ENCODE measurements around the gene GAS7. TPM values are rescaled to one million over a fixed set of nuclear protein-coding genes. Genes with fewer than 3 reads are reported as not detected.

The GAS7 gene
- total RNA-seq, result 1 to 10 TPM in 1 of 3 donors, under 1 TPM in 2; 0.30 to 1.6 (median 0.82) TPM

DNA sequence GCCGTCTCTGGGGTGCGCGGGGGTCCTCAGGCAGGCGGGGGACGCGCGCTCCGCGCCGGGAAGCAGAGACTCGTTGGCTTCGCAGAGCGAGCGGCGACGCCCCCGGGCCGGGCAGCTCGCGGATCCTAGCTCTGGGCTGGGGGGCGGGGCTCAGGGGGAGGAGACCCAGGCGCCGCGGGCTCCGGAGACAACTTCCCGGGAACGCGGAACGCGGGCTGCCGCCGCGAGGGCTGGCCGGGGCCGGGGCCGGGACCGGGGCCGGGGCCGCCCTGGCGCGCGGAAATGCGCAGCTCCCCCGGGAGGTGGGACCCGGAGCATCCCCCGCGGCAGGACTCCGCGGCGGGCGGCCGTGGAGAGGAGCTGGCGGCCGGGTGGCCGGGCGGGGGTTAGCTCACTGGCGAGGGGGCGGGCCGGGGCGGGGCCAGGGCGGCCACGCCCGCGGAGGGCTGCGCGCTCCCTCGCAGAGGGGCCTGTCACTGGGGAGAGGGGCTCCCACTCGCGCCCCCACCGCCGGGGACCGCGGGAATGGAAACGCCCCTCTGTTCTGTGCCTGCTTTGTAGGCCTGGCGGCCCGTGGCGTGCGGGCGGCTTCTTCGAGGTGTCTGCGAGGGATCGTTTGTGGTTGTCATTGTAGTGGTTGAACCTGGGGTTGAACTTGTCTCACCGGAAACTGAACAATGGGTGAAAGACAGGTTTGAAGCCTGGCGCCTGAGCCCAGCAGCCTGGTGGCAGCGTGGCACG lies at the start of gene GAS7:
Gene GAS7 (minus strand): TSS at position 98 of the 741 bp plus-strand sequence.
- Mint-ChIP-seq H3K4me1 (ENCODE audit: low read depth) (peaks cover 5% of the 10 kb centered on the region), H3K4me3 (peak within 1 kb of the TSS; percentile 64), H3K9me3 (peaks cover 15% of the 10 kb centered on the region), H3K27me3 (ENCODE audit: low read depth) (peaks cover 25% of the 10 kb centered on the region), H3K36me3 (ENCODE audit: insufficient read depth) (no peaks in the 10 kb centered on the region)
- DNase-seq (peak; percentile 17), ATAC-seq (peak; percentile 65 to 76)

DNA sequence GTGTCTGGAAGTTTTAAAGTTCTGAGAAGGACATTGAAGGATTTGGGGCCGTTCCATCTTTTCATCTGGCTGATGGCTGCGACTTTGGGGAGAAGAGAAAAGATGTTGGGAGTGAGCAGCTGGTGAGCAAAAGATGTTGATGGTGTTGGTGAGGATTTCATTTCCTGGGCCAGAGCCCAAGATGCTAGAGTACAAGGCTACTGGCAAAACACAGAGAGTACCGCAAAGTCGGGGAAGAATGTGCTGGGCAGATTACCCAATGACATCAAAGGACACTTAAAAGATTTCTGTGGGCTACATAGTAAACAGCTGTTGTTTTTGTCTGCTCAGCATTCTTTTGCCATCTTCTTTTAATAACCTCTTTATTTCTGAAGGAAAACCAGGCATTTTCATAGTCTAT lies 49.4 kb upstream of the GAS7 start:
- Mint-ChIP-seq H3K4me1 (ENCODE audit: low read depth) (peaks cover 3% of the 10 kb centered on the region), H3K36me3 (ENCODE audit: insufficient read depth) (no peaks in the 10 kb centered on the region), H3K4me3 (no peak overlapping the region), H3K27me3 (ENCODE audit: low read depth) (peaks cover 7% of the 10 kb centered on the region), H3K9me3 (no peaks in the 10 kb centered on the region)
- DNase-seq (no peak), ATAC-seq (no peak)

DNA sequence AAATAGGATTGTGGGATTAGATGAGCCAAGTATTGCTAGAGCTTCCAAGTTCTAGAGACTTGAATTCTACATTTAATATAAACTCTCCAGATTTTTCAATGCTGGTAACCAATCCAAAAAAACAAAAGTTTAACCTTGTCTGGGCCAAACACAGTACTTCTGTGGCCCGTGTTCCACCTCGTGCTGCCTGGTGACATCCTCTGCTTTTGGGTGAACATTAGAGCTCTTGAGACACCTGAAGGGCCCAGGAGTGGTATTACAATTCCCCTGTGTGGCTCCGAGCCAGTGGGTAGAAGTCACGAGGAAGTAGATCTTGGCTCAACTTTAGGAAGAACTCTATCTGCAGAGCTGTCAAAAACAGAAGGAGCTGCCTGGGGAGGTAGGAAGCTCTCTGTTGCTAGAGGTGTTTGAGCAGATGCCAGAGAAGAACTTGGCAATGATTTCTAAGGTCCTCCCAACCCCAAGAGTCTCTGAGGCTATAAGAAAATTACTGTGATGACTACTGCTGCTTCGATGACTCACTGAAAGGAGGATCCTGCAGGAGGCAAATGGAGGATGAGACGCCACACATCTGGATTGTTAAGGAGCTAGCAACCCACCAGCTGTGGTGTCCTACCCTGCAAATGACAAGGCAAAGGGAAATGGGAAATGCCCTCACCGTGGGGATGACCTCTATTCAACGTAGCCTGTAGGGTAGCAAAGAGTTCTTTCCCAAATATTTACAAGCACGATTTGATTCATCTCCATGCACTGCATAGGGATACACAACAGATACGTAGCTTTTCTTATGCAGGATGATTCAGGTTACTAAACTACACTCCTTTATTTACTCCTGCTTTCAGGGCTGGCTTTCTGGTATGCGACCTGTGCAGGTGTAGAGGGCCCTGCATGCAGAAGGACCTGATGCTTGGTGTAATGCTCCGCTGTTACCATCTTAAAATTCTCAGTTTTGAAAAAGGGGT lies 45.8 kb upstream of the GAS7 start:
- Mint-ChIP-seq H3K27me3 (ENCODE audit: low read depth) (peaks cover 7% of the 10 kb centered on the region), H3K36me3 (ENCODE audit: insufficient read depth) (no peaks in the 10 kb centered on the region), H3K4me1 (ENCODE audit: low read depth) (no peaks in the 10 kb centered on the region), H3K9me3 (peaks cover 8% of the 10 kb centered on the region), H3K4me3 (no peak overlapping the region)
- no peak for DNase-seq
- no peak for ATAC-seq

DNA sequence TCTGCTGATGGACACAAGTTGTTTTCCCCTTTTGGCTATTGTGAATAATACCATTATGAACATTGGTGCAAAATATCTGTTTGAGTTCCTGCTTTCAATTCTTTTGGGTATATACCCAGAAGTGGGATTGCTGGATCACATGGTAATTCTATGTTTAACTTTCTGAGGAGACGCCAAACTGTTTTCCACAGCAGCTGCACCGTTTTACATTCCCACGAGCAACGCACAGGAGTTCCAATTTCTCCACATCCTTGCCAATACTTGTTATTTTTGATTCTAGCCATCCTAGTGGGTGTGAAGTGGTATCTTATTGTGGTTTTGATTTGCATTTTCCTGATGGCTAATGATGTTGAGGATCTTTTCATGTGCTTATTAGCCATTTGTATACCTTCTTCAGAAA lies 43.4 kb upstream of the GAS7 start:
- peaks cover 8% of the 10 kb centered on the region for H3K9me3 Mint-ChIP-seq

DNA sequence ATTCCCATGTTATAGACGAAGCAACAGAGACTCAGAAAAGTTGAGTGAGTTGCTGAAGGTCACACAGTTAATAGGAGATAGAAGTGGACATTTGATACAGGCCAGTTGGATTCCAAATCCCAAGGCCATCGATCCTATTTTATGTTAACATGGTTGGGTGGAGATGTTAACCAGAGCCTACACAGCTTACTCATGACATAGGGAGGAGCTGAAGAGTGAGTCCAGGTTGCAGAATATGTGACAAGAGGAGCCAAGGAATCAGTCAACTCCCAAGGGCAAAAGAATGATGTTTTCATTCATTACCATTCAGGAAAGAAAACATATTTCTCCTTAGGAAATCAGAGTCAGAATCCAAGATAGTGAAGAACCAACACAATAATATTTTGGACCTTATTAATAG lies 40.3 kb upstream of the GAS7 start:
- DNase-seq (no peak), ATAC-seq (no peak)
- no peaks in the 10 kb centered on the region for H3K27me3 Mint-ChIP-seq (ENCODE audit: low read depth)
- peaks cover 8% of the 10 kb centered on the region for H3K9me3 Mint-ChIP-seq
- no peak overlapping the region for H3K4me3 Mint-ChIP-seq
- H3K4me1 Mint-ChIP-seq (ENCODE audit: low read depth), result no peaks in the 10 kb centered on the region
- H3K36me3 Mint-ChIP-seq (ENCODE audit: insufficient read depth), result no peaks in the 10 kb centered on the region

More for the DNA sequence above, 43.4 kb upstream of the GAS7 start:
- no peak for DNase-seq
- H3K4me3 Mint-ChIP-seq, result no peak overlapping the region
- H3K36me3 Mint-ChIP-seq (ENCODE audit: insufficient read depth), result no peaks in the 10 kb centered on the region
- no peaks in the 10 kb centered on the region for H3K4me1 Mint-ChIP-seq (ENCODE audit: low read depth)
- ATAC-seq, result no peak
- peaks cover 2% of the 10 kb centered on the region for H3K27me3 Mint-ChIP-seq (ENCODE audit: low read depth)

DNA sequence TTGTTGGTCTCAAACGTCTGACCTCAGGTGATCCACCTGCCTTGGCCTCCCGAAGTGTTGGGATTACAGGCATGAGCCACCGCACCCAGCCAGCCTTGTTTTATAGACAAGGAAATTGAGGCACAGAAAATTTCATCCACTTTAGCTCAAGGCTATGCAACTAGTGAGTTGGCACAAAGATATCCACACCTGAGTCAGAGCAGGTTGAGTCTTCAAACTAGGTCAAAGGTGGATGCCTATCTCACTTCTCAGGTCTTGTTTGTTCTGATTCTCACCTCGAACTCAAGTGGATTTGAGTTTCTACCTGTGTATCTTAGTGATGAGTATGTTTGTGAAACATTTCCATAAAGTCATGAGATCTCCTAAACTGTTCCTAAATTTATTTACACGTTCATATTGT lies 35.6 kb upstream of the GAS7 start:
- Mint-ChIP-seq H3K36me3 (ENCODE audit: insufficient read depth) (no peaks in the 10 kb centered on the region), H3K4me3 (no peak overlapping the region), H3K9me3 (peaks cover 5% of the 10 kb centered on the region), H3K27me3 (ENCODE audit: low read depth) (no peaks in the 10 kb centered on the region), H3K4me1 (ENCODE audit: low read depth) (no peaks in the 10 kb centered on the region)
- ATAC-seq (no peak), DNase-seq (no peak)

DNA sequence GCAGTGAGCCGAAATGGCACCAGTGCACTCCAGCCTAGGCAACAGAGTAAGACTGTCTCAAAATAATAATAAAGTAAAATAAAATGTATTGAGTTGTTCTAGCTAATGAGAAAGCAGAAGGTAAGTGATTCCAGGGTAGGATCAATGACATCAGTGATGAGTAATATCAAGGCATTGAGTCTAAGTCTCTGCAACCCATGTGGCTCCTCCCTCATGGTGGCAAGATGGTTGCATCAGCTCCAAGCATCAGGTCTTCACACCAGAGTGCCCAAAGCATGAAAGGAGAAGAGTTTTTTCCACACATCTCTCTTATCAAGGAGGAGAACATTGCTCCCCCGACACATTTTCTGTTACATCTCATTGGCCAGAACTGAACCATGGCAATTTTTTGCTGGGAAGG lies 34.8 kb upstream of the GAS7 start:
- H3K4me1 Mint-ChIP-seq (ENCODE audit: low read depth), result no peaks in the 10 kb centered on the region
- DNase-seq (no peak), ATAC-seq (no peak)
- H3K36me3 Mint-ChIP-seq (ENCODE audit: insufficient read depth), result no peaks in the 10 kb centered on the region
- no peak overlapping the region for H3K4me3 Mint-ChIP-seq
- no peaks in the 10 kb centered on the region for H3K27me3 Mint-ChIP-seq (ENCODE audit: low read depth)
- peaks cover 5% of the 10 kb centered on the region for H3K9me3 Mint-ChIP-seq

DNA sequence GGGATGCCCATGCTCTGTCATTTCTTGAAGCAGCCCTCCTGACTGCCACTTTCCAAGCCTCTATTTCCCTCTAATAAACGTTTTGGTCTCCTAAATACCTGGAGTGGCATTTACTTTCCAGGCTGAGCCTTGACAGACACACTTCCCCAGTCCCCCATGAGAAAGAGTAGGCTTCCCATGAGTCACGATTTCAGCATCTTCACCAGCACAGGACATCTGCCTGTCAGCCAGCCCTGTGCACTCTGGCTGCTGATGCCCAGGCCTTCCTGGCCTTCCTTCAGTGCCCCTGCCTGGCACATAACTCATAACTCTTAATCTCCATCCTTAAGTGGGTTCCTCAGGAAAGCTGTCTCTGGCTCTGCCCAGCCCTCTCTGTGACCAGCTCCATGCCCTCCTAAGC lies 30.8 kb upstream of the GAS7 start:
- no peak for ATAC-seq
- no peak for DNase-seq
- Mint-ChIP-seq H3K9me3 (peaks cover 5% of the 10 kb centered on the region), H3K36me3 (ENCODE audit: insufficient read depth) (no peaks in the 10 kb centered on the region), H3K4me1 (ENCODE audit: low read depth) (no peaks in the 10 kb centered on the region), H3K4me3 (no peak overlapping the region), H3K27me3 (ENCODE audit: low read depth) (no peaks in the 10 kb centered on the region)

DNA sequence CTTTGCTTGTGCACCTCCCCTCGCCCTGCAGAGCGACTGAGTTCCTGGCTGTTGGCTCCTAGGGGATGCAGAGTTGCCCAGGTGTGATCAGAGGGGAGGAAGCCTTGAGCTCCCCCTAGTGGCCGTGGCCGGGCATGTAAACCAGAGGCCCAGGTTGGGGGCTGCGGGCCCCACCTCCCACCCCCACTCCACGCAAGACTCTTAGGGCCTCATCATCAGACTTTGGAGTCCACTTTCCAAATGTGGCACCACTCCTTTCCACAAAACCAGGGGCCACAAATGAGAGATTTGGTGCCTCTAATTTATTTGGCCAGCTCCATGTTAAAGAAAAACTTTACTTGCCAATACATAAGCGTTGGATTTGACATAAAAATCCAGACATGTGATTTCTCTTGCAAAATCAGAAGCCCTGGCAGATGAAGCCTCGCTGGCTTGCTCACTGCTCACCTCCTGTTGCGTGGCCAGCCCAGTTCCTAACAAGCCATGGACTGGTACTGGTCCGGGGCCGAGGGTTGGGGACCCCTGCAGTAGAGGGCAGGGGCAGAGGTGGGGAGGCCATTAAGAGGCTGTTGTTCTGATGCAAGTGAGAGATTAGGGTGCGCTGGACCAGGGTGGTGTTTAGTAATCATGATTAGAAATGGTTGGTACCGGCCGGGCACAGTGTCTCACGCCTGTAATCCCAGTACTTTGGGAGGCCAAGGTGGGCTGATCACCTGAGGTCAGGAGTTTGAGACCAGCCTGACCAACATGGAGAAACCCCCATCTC lies 28.7 kb upstream of the GAS7 start:
- Mint-ChIP-seq H3K27me3 (ENCODE audit: low read depth) (no peaks in the 10 kb centered on the region), H3K4me3 (no peak overlapping the region), H3K9me3 (peaks cover 9% of the 10 kb centered on the region), H3K4me1 (ENCODE audit: low read depth) (no peaks in the 10 kb centered on the region), H3K36me3 (ENCODE audit: insufficient read depth) (no peaks in the 10 kb centered on the region)
- peak; percentile 37 to 48 for ATAC-seq
- peak; percentile 44 for DNase-seq

DNA sequence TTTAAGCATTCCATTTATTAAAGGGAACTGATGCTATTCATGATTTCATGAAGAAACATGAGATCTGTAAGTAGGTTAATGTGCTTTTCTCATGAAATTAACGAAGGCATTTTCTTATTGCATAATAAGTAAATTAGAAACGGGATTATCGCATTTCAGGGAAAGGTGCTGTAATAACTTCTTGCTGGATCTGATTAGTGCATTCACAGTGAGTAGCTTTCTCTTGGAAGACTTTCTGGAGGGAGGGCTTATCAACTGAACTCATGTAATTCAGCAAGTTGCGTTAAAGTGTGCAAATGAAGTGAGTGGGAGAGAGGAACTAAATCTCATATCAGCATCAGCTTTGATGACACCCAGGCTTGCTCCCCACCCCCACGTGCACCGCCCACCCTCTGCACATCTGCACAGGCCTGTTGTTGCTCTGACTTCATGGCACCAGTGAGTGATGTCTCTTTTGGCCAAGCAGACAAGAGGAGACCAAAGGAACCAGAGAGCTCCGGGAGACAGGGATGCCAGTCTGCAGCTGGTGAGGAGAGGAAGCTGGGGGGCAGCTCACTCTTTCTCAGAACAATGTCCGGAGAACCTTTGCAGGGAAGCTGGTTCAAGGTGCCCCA lies 26.3 kb upstream of the GAS7 start:
- no peaks in the 10 kb centered on the region for H3K27me3 Mint-ChIP-seq (ENCODE audit: low read depth)
- peaks cover 4% of the 10 kb centered on the region for H3K9me3 Mint-ChIP-seq
- DNase-seq (no peak), ATAC-seq (no peak)
- no peaks in the 10 kb centered on the region for H3K36me3 Mint-ChIP-seq (ENCODE audit: insufficient read depth)
- no peaks in the 10 kb centered on the region for H3K4me1 Mint-ChIP-seq (ENCODE audit: low read depth)
- H3K4me3 Mint-ChIP-seq, result no peak overlapping the region

DNA sequence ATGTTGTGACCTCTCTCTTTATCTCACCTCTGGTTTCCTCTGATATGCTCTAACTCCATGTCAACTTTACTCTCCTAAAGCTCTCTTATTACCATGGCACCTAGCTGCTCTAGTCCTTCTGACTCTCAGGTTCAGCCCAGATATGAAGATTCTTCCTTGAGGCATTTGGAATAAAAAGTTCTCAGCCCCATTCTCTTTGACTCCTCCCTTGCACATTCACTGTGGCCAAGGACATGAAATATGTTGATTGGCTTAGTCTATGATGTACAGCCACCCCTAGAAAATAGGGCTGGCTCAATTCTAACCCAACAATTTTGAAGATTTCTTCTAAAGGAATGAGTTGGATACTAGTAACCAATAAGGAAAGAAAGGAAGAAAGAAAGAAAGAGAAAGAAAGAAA lies 20.8 kb upstream of the GAS7 start:
- H3K4me3 Mint-ChIP-seq, result no peak overlapping the region

DNA sequence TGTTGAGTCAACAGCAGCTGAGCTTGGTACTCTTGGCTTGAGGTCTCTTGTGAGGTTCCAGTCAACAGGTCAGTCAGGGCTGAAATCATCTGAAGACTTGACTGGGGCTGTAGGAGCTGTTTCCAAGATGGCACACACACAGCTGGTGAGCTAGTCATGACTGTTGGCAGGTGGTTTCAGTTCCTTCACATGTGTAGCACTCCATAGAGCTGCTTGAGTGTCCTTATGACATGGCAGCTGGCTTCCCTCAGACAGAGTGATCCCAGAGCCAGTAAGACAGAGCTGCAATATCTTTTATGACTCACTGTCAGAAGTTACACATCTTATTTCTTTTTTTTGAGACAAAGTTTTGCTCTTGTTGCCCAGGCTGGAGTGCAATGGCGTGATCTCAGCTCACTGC lies 19.5 kb upstream of the GAS7 start:
- Mint-ChIP-seq H3K27me3 (ENCODE audit: low read depth) (no peaks in the 10 kb centered on the region), H3K4me3 (no peak overlapping the region), H3K4me1 (ENCODE audit: low read depth) (no peaks in the 10 kb centered on the region), H3K9me3 (peaks cover 6% of the 10 kb centered on the region), H3K36me3 (ENCODE audit: insufficient read depth) (no peaks in the 10 kb centered on the region)
- no peak for ATAC-seq
- DNase-seq, result no peak

More for the DNA sequence above, 20.8 kb upstream of the GAS7 start:
- peaks cover 9% of the 10 kb centered on the region for H3K9me3 Mint-ChIP-seq
- no peaks in the 10 kb centered on the region for H3K36me3 Mint-ChIP-seq (ENCODE audit: insufficient read depth)
- ATAC-seq (no peak), DNase-seq (no peak)
- H3K4me1 Mint-ChIP-seq (ENCODE audit: low read depth), result no peaks in the 10 kb centered on the region
- H3K27me3 Mint-ChIP-seq (ENCODE audit: low read depth), result no peaks in the 10 kb centered on the region

DNA sequence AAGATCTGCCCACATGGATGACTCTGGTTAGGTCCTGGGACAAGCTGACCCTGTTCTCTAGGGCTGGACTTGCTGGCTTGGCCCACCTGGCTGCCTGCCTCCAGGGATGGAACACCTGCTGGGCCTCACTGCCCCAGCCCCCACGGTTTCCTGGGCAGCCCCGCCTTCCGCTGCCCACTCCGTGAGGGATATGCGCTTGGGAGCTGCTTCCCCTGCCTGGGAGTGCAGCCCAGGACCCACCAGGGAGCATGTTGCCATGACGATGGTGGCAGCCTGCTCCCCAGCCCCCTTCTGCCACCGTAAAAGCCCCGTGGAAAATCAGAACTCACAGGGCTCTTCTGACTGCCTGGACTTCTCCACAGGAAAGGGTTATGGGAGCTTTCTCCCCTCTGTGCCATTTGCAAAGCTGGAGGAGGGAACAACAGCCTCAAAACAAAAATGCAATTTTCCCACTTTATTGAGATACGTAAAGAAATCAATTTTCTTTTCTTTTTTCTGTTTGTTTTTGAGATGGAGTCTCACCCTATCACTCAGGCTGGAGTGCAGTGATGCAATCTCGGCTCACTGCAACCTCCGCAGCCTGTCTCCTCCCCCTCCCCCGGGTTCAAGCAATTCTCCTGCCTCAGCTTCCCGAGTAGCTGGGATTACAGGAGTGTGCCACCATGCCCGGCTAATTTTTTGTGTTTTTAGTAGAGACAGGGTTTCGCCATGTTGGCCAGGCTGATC lies 18.0 kb upstream of the GAS7 start:
- Mint-ChIP-seq H3K4me3 (no peak overlapping the region), H3K36me3 (ENCODE audit: insufficient read depth) (no peaks in the 10 kb centered on the region), H3K9me3 (peaks cover 5% of the 10 kb centered on the region), H3K4me1 (ENCODE audit: low read depth) (no peaks in the 10 kb centered on the region), H3K27me3 (ENCODE audit: low read depth) (no peaks in the 10 kb centered on the region)
- no peak for DNase-seq
- ATAC-seq, result no peak

Data from activated T-cell treated with anti-CD3 and anti-CD28 coated beads, Interleukin-2, amount 50 U/mL, for 4 hours (primary cell).